ENCODE measurements around the gene AHNAK2.

GRCh38 chr14:104978746-104979691, 845 bp upstream of the AHNAK2 start:
- TF ChIP-seq, protein P1, sequence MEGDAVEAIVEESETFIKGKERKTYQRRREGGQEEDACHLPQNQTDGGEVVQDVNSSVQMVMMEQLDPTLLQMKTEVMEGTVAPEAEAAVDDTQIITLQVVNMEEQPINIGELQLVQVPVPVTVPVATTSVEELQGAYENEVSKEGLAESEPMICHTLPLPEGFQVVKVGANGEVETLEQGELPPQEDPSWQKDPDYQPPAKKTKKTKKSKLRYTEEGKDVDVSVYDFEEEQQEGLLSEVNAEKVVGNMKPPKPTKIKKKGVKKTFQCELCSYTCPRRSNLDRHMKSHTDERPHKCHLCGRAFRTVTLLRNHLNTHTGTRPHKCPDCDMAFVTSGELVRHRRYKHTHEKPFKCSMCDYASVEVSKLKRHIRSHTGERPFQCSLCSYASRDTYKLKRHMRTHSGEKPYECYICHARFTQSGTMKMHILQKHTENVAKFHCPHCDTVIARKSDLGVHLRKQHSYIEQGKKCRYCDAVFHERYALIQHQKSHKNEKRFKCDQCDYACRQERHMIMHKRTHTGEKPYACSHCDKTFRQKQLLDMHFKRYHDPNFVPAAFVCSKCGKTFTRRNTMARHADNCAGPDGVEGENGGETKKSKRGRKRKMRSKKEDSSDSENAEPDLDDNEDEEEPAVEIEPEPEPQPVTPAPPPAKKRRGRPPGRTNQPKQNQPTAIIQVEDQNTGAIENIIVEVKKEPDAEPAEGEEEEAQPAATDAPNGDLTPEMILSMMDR (IDR thresholded peaks at IDR 0.05): no peak
- TF ChIP-seq POLR2AphosphoS5 (IDR thresholded peaks at IDR 0.05) (no peak), POLR2A (IDR thresholded peaks at IDR 0.05) (no peak), EP300 (IDR thresholded peaks at IDR 0.05) (no peak)
